Measurements from ENCODE around the gene MAPK1IP1L.

MAPK1IP1L gene

DNA sequence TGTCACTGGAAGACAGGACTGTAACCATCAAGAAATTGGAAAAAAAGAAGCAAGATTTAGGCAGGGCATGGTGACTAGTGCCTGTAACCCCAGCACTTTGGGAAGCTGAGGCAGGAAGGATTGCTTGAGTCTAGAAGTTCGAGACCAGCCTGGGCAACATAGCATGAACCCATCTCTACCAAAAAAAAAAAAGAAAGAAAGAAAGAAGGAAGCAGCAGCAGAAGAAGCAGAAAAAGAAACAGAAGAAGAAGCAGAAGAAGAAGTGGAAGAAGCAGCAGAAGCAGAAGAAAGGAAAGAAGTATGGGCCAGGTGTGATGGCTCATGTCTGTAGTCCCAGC lies 47.1 kb downstream of the MAPK1IP1L start:
- no peak for DNase-seq

DNA sequence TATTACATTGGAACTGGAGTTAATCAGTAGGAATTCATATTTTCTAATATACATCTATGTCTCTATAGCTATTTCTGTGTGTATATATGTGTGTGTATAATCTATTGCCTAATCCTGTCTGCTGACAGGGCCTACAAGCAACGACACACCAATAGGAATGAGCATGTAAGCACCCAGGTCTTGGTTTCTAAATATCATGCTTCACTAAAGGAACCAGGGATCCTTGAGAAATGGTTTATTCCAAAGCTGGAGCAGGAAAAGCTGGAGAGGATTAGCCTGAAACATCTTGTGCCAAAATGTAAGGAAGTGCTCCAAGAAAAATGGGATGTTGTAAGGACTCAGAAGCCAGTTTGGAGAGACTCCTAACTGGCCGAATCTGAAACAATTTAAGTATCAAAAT lies 48.3 kb downstream of the MAPK1IP1L start:
- DNase-seq, result no peak

DNA sequence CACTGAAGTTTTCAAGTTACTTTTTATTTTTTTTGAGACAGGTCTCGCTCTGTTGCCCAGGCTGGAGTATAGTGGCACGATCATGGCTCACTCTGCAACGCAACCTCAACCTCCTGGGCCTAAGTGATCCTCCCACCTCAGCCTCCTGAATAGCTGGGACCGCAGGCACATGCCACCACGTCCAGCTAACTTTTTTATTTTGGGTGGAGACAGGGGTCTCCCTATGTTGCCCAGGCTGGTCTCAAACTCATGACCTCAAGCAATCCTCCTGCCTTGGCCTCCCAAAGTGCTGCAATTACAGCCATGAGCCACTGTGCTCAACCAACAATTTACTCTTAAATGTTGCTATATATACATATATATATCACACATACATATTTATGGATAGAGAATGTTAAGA lies 50.3 kb downstream of the MAPK1IP1L start:
- no peak for DNase-seq

DNA sequence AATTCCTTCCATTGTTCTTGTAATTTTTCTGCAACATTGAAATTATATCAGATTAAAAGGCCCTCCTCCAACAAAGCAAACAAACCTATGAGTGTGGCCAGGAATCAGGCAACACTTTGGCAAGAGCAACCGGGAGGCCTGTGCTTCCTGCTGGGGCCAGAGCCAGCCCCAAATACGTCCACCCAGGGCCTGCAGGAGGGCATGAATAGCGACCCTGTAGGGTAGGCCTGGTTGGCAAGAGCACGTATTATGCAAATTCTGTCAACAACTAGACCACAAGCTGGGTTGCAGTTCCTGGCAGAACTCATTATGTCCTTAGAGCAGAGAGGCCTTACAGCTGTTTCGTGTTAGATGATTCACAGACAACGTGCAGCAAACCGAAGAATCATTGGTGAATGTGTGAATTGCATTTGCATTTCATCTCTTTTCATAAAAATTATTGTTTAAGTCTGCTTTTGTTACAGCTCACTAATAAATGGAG lies 50.7 kb downstream of the MAPK1IP1L start:
- no peak for DNase-seq

DNA sequence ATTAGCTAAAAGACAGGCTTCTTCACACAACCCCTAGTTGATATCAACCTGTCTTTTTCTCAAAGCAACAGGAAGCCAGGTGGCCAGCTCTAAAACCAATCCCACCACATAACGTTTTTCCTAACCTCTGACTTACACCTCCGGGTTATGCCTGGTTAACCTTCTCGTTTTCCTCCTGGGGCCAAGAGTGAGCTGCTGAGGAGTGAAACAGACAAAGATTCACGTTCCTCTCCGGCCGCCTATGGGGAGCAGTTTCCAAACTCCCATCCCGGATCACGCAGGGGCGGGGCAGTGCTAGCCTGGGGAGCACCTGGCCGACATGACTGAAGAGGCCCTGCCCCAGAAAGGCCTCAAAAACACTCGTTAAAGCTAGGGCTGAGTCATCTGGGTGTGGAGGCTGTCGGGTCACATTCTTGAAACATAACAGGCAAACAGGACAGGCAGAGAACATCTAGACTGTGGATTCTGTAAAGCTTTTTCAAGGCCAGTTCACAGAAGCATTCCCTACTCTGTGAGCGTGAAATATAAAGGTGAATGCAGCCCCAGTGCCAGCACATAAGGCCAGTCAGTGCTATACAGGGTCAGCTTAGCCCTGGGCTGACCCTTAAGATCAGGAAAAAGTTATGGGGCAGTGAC lies 51.7 kb downstream of the MAPK1IP1L start:
- no peak for DNase-seq

DNA sequence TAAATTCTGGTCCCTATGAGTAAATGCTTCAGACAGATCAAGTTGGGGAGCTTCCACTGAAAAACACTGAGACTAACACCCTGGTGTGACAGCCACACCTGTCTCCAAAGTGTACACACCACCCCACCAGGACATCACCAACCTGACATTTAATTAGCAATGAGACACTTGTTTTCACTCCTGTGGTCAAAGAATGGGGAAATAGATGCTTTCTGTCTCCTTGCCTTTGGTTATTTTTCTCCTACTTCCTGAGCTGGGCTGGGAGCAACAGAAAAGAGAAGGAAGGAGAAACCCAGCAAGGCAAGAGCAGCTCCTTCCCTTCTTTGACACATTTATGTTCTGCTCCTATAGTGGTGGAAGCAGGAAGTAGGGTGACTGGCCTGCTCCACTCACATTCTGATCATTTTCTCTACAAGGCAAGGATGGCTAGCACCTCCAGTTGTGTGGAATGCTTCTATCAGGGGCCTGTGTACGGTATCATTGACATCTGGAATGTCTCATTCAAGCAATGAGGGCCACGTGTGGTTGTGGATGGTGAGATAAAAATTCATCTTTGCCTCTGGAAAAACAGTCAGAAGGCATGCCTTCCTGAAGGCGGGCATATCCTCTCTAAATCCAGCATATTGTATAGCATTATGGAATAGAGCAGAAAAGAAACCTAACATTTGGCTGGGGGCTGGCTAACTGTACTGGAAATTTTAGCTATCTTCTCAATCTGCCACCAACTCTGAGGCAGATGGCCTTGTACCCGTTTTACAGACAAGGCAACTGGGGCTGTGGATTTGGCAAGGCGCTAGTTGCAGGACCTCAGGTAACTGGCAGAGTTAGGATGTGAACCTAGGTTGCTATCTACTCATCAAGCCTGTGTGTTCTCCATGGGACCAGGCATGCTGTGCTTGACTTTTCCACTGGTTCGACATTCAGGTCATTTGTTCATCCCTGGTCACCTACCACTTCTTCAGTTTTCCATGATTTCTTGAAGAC lies 52.8 kb downstream of the MAPK1IP1L start:
- DNase-seq, result no peak

DNA sequence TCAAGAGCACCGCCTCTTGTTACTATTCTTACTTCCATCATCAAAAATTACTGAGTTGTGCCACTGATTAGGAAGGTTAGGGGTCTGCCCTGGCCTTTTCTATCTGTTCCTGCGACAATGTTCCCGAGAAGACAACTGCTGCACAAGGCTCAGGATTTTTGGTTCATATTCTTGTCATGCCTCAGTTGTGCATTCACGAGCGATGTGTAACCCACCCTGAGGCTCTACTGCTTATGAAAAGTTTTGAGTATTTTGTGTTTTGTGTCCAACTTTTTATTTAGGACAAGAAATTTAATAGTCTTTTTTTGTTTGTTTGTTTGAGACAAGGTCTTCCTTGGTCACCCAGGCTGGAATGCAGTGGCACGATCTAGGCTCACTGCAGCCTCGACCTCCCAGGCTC lies 54.5 kb downstream of the MAPK1IP1L start:
- DNase-seq, result no peak

DNA sequence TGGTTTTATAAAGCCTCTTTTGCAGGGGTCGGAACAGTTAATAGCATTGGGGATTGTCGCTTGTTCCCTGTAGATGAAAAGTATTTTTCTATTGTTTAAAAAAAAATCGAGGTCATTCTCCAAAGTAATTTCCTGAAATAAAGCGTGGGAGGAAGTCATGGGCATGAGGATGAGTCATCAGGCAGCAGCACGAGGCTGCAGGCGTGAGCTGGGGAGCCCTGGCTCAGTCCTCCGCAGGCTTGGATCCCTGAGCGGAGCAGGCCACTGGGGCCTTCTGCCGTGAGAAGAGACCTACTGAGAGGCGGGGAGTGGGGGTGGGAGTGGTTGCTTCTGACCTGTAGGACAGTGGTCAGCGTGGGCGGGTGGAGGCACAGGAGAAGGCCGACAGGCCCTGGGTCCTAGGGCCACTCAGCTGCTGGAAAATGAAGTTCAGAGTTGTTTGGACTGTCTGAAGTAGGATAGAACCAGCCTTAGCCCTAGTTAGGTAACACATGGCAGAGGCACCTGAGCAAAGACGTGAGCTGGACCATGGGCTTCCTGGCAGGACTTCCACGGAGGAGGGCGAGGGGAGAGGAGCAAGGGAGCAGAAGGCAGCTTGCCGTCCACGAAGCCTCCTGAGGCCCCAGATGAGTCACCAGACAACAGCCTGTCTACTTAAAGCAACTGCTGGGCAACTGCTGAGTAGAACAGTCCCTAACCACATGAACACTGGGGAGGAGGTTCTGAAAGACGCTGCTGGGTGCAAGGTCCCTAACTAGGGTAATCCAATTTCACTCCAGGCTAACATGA lies 56.5 kb downstream of the MAPK1IP1L start:
- no peak for DNase-seq

DNA sequence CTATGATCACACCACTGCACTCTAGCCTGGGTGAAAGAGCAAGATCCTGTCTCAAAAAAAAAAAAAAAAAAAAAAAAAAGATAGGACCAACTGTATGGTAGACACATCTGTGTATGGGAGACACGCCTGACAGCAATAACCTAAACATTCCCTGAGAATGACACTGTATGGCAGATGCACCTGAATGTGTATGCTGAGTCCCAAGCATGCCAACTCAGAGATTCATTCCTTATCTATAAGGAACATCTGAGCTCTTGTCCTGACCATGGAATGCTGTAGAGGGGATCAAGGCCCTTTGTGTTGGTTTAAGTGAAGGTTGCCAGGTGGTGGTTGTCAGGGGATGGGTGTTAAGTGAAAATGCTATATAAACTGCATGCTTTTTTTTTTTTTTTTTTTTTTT lies 58.4 kb downstream of the MAPK1IP1L start:
- DNase-seq, result no peak

DNA sequence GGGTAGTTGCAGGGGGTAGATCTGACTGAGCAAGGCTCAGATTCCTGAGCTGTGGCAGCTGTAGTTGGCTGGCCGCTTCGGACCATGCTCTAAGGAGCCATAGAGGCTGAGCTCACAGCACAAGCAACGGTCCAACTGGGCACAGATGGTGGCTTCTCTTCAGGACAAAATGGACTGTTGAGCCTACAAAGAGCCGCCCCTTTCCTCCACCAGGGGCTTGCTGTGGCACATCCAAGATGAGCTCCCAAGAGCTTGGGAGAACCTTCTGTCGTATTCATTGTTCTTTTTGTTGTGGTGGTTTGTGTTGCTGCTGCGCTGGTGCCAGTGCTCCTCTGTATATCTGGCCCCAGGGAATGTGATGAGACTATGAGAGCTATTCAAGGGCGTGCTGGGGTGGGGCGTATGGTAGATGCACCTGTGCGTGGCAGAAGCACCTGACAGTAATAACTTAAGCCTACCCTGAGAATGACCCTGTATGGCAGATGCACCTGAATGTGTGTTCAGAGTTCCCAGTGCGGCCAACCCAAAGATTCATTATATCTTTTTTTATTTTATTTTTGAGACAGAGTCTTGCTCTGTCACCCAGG lies 59.8 kb downstream of the MAPK1IP1L start:
- no peak for DNase-seq

DNA sequence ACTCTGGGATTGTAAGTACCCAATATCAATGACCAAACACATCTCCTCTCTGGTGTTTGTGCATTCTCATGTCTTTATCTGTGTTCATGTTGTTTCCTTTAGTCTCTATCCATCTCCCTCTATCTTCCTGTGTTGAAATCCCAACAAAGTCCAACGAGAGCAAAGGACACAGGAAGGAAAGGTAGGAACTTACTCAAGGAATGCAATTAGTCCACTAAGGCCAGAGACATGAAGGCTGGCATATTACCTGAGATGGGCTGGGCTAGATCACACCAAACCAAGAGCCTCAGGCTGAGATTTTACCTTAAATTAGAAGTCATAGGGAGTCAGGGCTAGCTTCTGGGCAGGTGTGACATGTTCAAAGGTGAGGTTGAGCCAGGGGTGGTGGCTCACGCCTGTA lies 63.3 kb downstream of the MAPK1IP1L start:
- no peak for DNase-seq

DNA sequence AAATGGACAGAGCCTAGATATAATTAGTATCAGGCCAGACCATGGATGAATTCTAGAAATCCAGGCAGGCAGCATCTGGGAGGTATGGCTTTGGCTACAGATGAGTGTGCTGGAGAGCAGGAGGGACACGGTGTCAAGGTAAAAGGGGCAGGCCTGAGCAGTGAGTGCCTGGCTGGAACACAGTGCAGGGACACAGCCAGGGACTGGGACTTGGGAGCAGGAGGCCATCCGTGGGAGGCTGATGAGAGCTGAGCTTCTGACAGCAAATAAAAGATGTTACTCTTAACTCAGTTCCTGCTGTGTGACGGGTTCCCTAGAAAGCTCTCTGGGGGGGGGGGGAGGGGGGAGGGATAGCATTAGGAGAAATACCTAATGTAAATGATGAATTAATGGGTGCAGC lies 64.0 kb downstream of the MAPK1IP1L start:
- DNase-seq, result no peak

DNA sequence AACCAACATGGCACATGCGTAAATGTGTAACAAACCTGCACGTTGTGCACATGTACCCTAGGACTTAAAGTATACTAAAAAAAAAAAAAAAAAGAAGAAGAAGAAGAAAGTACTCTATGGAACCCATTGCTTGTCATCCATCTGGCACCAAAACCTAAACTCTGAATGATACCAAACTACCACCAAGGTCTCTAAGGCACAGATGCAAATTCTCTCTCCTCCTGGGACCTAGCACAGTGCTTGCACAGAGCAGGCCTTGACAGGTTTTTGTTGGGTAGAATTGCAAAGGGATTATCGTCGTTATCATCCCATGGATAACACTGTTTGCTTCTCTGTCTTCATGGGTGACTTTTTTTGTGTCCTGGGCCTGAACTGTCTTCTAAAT lies 64.4 kb downstream of the MAPK1IP1L start:
- DNase-seq, result no peak

DNA sequence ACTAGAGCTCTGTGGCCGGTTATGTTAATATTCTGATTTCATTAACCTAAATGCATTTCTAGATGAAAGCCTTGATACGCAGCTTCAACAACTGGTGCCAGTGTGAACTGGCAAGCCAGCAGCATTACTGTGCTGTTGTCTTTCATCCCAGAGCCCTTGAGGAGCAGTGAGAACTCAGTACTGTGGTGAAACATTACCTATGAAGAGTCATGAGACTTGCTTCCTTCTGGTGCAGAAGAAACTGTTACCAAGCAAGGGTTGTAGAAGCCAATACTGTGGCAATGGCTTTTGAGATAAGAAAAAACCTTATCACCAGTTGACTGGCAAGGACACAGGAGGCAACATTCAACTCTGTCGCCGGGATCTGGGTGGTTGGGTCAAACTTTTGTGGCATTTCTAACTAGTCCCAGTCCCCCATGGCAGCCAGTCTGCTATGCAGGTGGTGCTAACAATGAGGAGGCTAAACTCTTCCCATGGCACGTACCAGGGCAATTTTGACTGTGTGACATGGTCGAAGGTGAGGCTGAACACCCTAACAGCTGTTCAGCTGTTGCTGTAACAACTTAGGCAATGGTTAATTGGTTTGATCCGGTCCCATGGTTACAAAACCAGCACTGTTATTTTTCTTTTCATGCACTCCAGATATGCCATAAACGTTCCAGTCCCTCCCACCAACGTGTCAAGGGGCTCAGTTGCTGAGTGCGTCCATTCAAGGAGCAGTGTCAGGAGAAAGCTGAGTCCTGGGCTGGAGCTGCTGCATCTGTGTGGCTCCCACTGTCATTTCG lies 65.0 kb downstream of the MAPK1IP1L start:
- no peak for DNase-seq

DNA sequence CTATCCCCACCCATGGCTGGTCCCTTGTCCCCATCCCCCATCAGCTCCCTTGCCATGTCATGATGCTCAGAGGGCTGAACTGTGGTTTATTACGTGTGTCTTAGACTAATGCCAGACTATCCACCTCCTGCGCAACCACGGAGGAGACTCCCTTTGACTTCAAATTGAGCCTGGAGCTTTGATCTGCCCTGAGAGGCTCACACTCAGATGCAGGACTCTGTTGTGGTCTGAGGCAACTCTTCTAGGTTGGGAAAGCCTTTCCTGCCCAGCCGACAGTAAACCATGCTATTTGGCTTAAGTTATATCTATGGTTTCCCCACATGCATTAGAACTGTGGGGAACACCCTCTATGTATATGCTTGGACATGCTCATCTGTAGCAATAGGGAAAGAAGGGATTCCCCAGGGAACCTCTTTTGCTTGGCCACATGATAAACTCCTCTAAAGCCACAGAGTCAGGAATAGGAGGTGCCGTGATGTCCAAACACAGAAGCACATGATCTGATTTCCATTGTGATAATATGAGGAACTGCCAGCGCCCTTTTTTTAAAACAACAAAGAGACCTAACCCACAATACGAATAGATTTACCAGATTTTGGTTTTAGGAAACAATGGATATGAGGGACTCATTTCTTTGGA lies 66.5 kb downstream of the MAPK1IP1L start:
- DNase-seq, result no peak

DNA sequence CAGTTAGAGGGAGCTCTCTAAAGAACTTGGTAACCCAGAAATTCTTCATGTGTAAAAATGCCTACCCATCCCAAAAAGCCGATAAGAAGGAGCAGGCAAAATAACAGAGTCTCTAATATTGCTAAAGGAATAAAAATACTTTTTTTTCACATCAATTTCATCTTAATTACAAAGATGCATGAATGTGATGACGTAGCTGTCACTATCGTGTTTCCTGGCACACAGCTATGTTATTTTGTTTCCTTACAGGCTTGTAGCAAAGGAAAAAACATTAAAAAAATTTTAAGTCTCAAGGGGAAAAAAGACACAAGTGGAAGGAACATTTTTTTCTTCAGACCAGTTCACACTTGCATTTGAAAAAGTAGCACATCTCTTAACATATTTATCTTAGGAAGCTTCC lies 67.3 kb downstream of the MAPK1IP1L start:
- DNase-seq, result no peak

All from effector CD8-positive, alpha-beta T cell (primary cell).